Measurements from ENCODE around the gene SNX21. TPM values are rescaled to one million over a fixed set of nuclear protein-coding genes. Genes with fewer than 3 reads are reported as not detected.

SNX21 gene
- total RNA-seq, 2 experiments from 2014 or later = 0.36 to 0.89 TPM

DNA sequence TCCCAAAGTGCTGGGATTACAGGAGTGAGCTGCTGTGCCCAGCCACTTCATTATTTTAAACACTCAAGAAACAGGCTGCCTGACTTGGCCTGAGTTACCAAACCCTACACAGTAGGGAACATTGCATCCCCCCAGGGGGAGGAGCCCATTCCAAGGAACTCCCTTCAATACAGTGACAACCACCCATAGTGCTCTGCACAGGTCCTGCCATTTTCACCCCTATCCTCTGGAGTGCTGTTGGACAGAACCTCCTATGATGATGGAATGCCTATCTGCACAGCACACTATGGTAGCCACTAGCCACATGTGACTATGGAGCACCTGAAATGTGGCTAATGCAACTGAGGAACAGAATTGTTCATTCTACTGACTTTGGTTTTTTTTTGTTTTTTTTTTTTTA, 11.9 kb downstream of the SNX21 start:
- intact Hi-C loops (cut with DNase I, micrococcal nuclease) = no loop called here
- DNase-seq (no peak), ATAC-seq (ENCODE audit: poor library complexity) (no peak)
- H3K4me1 ChIP-seq (ENCODE audit: insufficient read depth, low read length) = no peaks in the 10 kb centered on the region
- Mint-ChIP-seq H3K9me3 (no peaks in the 10 kb centered on the region), H3K36me3 (ENCODE audit: low read depth) (peaks cover 78% of the 10 kb centered on the region), H3K4me3 (no peak overlapping the region), H3K27me3 (no peaks in the 10 kb centered on the region), H3K27ac (no peak overlapping the region), H3K4me1 (ENCODE audit: low read depth) (no peaks in the 10 kb centered on the region)
- H3K36me3 ChIP-seq (ENCODE audit: insufficient read depth, low read length) = peaks cover 65% of the 10 kb centered on the region
- H3K27ac ChIP-seq (ENCODE audit: low read depth in 1 of 2, low read length in 2 of 2) = no peak overlapping the region
- CTCF ChIA-PET = no interaction called here
- H3K27me3 ChIP-seq (ENCODE audit: control insufficient read depth in 1 of 2, insufficient read depth in 2 of 2, low read length in 2 of 2) = no peaks in the 10 kb centered on the region
- TF ChIP-seq, protein P1, sequence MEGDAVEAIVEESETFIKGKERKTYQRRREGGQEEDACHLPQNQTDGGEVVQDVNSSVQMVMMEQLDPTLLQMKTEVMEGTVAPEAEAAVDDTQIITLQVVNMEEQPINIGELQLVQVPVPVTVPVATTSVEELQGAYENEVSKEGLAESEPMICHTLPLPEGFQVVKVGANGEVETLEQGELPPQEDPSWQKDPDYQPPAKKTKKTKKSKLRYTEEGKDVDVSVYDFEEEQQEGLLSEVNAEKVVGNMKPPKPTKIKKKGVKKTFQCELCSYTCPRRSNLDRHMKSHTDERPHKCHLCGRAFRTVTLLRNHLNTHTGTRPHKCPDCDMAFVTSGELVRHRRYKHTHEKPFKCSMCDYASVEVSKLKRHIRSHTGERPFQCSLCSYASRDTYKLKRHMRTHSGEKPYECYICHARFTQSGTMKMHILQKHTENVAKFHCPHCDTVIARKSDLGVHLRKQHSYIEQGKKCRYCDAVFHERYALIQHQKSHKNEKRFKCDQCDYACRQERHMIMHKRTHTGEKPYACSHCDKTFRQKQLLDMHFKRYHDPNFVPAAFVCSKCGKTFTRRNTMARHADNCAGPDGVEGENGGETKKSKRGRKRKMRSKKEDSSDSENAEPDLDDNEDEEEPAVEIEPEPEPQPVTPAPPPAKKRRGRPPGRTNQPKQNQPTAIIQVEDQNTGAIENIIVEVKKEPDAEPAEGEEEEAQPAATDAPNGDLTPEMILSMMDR (IDR thresholded peaks at IDR 0.05) = no peak
- no peaks in the 10 kb centered on the region for H3K9me3 ChIP-seq (ENCODE audit: control insufficient read depth in 1 of 2, insufficient read depth in 1 of 2, low read length in 2 of 2)
- POLR2A ChIA-PET = no interaction called here
- H3K4me3 ChIP-seq (ENCODE audit: low read length) = no peak overlapping the region

- H3K36me3 ChIP-seq (ENCODE audit: insufficient read depth, low read length) = peaks cover 65% of the 10 kb centered on the region
- ATAC-seq (ENCODE audit: poor library complexity) = no peak
Measured at GRCh38 chr20:45848421-45848820, 14.8 kb downstream of the SNX21 start.

DNA sequence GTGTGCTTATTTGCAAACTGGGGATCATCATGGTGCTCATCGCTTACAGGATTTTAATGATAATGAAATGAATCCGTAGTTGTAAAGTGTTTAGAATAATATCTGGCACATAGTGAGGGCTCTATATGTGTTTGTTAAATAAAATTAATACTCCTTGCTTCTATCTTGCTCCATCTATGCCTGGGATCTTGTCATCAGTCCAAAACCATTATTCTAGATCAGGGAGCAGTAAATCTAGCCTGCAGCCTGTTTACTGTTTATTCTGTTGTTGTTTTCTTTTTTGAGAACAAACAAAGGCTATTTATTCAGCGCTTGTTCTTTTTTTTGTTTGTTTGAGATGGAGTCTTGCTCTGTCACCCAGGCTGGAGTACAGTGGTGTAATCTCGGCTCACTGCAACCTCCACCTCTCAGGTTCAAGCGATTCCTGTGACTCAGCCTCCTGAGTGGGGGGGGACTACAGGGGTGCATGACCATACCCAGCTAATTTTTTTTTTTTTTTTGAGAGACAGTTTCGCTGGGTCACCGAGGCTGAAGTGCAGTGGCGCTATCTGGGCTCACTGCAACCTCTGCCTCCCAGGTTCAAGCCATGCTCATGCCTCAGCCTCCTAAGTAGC, 15.5 kb downstream of the SNX21 start:
- Mint-ChIP-seq H3K27me3 (no peaks in the 10 kb centered on the region), H3K36me3 (ENCODE audit: low read depth) (peaks cover 93% of the 10 kb centered on the region), H3K27ac (no peak overlapping the region), H3K9me3 (no peaks in the 10 kb centered on the region), H3K4me1 (ENCODE audit: low read depth) (peaks cover 5% of the 10 kb centered on the region), H3K4me3 (no peak overlapping the region)
- H3K9me3 ChIP-seq (ENCODE audit: control insufficient read depth in 1 of 2, insufficient read depth in 1 of 2, low read length in 2 of 2) = no peaks in the 10 kb centered on the region
- H3K27me3 ChIP-seq (ENCODE audit: control insufficient read depth in 1 of 2, insufficient read depth in 2 of 2, low read length in 2 of 2) = no peaks in the 10 kb centered on the region
- ChIA-PET CTCF (no interaction called here), POLR2A (interaction anchor here (1.4 kb wide), 1 partner anchor 86 kb away, joined by 5 read pairs; the partner anchor contains the start of gene PCIF1)
- peaks cover 65% of the 10 kb centered on the region for H3K36me3 ChIP-seq (ENCODE audit: insufficient read depth, low read length)
- H3K4me3 ChIP-seq (ENCODE audit: low read length) = no peak overlapping the region
- TF ChIP-seq, protein P1 (IDR thresholded peaks at IDR 0.05) = no peak
- ATAC-seq (ENCODE audit: poor library complexity) = no peak
- intact Hi-C loops (cut with DNase I, micrococcal nuclease) = no loop called here
- H3K4me1 ChIP-seq (ENCODE audit: insufficient read depth, low read length) = no peaks in the 10 kb centered on the region
- DNase-seq = no peak
- no peak overlapping the region for H3K27ac ChIP-seq (ENCODE audit: low read depth in 1 of 2, low read length in 2 of 2)

More at GRCh38 chr20:45848421-45848820, 14.8 kb downstream of the SNX21 start:
- TF ChIP-seq, protein P1 (IDR thresholded peaks at IDR 0.05) = no peak
- peaks cover 93% of the 10 kb centered on the region for H3K36me3 Mint-ChIP-seq (ENCODE audit: low read depth)
- CTCF ChIA-PET = no interaction called here
- intact Hi-C loops (cut with DNase I, micrococcal nuclease) = no loop called here
- H3K4me3 Mint-ChIP-seq = no peak overlapping the region
- no peak overlapping the region for H3K4me3 ChIP-seq (ENCODE audit: low read length)
- no peaks in the 10 kb centered on the region for H3K27me3 Mint-ChIP-seq
- H3K27ac ChIP-seq (ENCODE audit: low read depth in 1 of 2, low read length in 2 of 2) = no peak overlapping the region
- peaks cover 1% of the 10 kb centered on the region for H3K4me1 Mint-ChIP-seq (ENCODE audit: low read depth)
- DNase-seq = no peak
- no peaks in the 10 kb centered on the region for H3K4me1 ChIP-seq (ENCODE audit: insufficient read depth, low read length)
- H3K27me3 ChIP-seq (ENCODE audit: control insufficient read depth in 1 of 2, insufficient read depth in 2 of 2, low read length in 2 of 2) = no peaks in the 10 kb centered on the region
- no peak overlapping the region for H3K27ac Mint-ChIP-seq
- H3K9me3 Mint-ChIP-seq = no peaks in the 10 kb centered on the region
- H3K9me3 ChIP-seq (ENCODE audit: control insufficient read depth in 1 of 2, insufficient read depth in 1 of 2, low read length in 2 of 2) = no peaks in the 10 kb centered on the region
- POLR2A ChIA-PET = no interaction called here
